H9 (cell line): ENCODE results near the gene TRAPPC4. TPM values are rescaled to one million over a fixed set of nuclear protein-coding genes. Genes with fewer than 3 reads are reported as not detected.

Source experiments
- DNase-seq: peaks from one replicate; pipeline ENCODE4 v3.0.0-alpha.2; 2017
- H2AFZ ChIP-seq: one replicate; pipeline ENCODE4 v1.6.1; 2013; ENCODE audit warnings: mild to moderate bottlenecking, low read length, control low read depth, moderate library complexity
- H2AK5ac ChIP-seq: 2 replicates; pipeline ENCODE4 v1.6.1; 2013; ENCODE audit warnings: low read length, control low read depth, mixed read lengths; ENCODE audit not compliant: insufficient read length
- H2BK120ac ChIP-seq: one replicate; pipeline ENCODE4 v1.6.1; 2013; ENCODE audit warnings: low read depth, mild to moderate bottlenecking, low read length, control low read depth, inconsistent platforms; ENCODE audit not compliant: poor library complexity, severe bottlenecking
- H2BK12ac ChIP-seq: 2 replicates; pipeline ENCODE4 v1.6.1; 2013; ENCODE audit warnings: low read length, control low read depth, mixed read lengths, low read depth; ENCODE audit not compliant: insufficient read length
- H2BK15ac ChIP-seq: 2 replicates; pipeline ENCODE4 v1.6.1; 2013; ENCODE audit warnings: low read depth, low read length, control low read depth
- H2BK20ac ChIP-seq: one replicate; pipeline ENCODE4 v1.6.1; 2013; ENCODE audit warnings: low read depth, mild to moderate bottlenecking, low read length, control low read depth, inconsistent platforms; ENCODE audit not compliant: poor library complexity, severe bottlenecking
- H2BK5ac ChIP-seq: 2 replicates; pipeline ENCODE4 v1.6.1; 2013; ENCODE audit warnings: low read length, control low read depth, mixed read lengths; ENCODE audit not compliant: insufficient read length
- H3K14ac ChIP-seq: 2 replicates; pipeline ENCODE4 v1.6.1; 2013; ENCODE audit warnings: low read length, control low read depth; ENCODE audit not compliant: insufficient read depth
- H3K18ac ChIP-seq: 2 replicates; pipeline ENCODE4 v1.6.1; 2013; ENCODE audit warnings: low read depth, mild to moderate bottlenecking, mixed read lengths, low read length, control low read depth; ENCODE audit not compliant: insufficient read length
- H3K23ac ChIP-seq: 2 replicates; pipeline ENCODE4 v1.6.1; 2013; ENCODE audit warnings: low read length, control low read depth, mixed read lengths, low read depth; ENCODE audit not compliant: insufficient read length
- H3K23me2 ChIP-seq: 2 replicates; pipeline ENCODE4 v1.6.1; 2013; ENCODE audit warnings: low read depth, mild to moderate bottlenecking, mixed read lengths, low read length, control low read depth; ENCODE audit not compliant: insufficient read length, poor library complexity, severe bottlenecking
- H3K27ac ChIP-seq: 2 replicates; pipeline ENCODE4 v1.5.1; 2013; ENCODE audit warnings: low read length, control low read depth, mixed read lengths, low read depth; ENCODE audit not compliant: insufficient read length
- H3K27me3 ChIP-seq: 2 replicates; pipeline ENCODE4 v1.6.1; 2013; ENCODE audit warnings: low read length, control low read depth, inconsistent platforms; ENCODE audit not compliant: insufficient read depth
- H3K4ac ChIP-seq: 2 replicates; pipeline ENCODE4 v1.6.1; 2013; ENCODE audit warnings: low read depth, mild to moderate bottlenecking, control low read depth, inconsistent platforms, low read length, moderate library complexity
- H3K4me1 ChIP-seq: 2 replicates; pipeline ENCODE4 v1.6.1; 2013; ENCODE audit warnings: low read length, control low read depth, inconsistent platforms; ENCODE audit not compliant: insufficient read depth
- H3K4me2 ChIP-seq: 2 replicates; pipeline ENCODE4 v1.6.1; 2013; ENCODE audit warnings: low read length, control low read depth, mixed read lengths; ENCODE audit not compliant: insufficient read length, insufficient read depth
- H3K56ac ChIP-seq: 2 replicates; pipeline ENCODE4 v1.6.1; 2013; ENCODE audit warnings: low read depth, mild to moderate bottlenecking, mixed read lengths, low read length, control low read depth; ENCODE audit not compliant: insufficient read length
- H3K79me1 ChIP-seq: 2 replicates; pipeline ENCODE4 v1.6.1; 2013; ENCODE audit warnings: low read depth, mild to moderate bottlenecking, moderate library complexity, low read length, control low read depth, inconsistent platforms; ENCODE audit not compliant: insufficient read depth, poor library complexity, severe bottlenecking
- H3K79me2 ChIP-seq: 2 replicates; pipeline ENCODE4 v1.6.1; 2013; ENCODE audit warnings: low read length, control low read depth, inconsistent platforms; ENCODE audit not compliant: insufficient read depth
- H3K9ac ChIP-seq: 2 replicates; pipeline ENCODE4 v1.6.1; 2013; ENCODE audit warnings: low read length, control low read depth, mixed read lengths; ENCODE audit not compliant: insufficient read length; ENCODE audit errors: extremely low read depth
- H3K9me3 ChIP-seq: one replicate; pipeline ENCODE4 v1.6.1; 2013; ENCODE audit warnings: low read depth, low read length, inconsistent platforms; ENCODE audit not compliant: control insufficient read depth
- H3T11ph ChIP-seq: one replicate; pipeline ENCODE4 v1.6.1; 2013; ENCODE audit warnings: mild to moderate bottlenecking, low read length, control low read depth, inconsistent platforms
- H4K20me1 ChIP-seq: one replicate; pipeline ENCODE4 v1.6.1; 2013; ENCODE audit not compliant: control insufficient read depth, insufficient read length, insufficient read depth
- H4K5ac ChIP-seq: 2 replicates; pipeline ENCODE4 v1.6.1; 2013; ENCODE audit warnings: low read depth, mild to moderate bottlenecking, mixed read lengths, low read length, control low read depth; ENCODE audit not compliant: insufficient read length
- H4K8ac ChIP-seq: replicated peaks from 2 replicates; pipeline ENCODE4 v1.6.1; 2013; ENCODE audit warnings: low read length, control low read depth, mixed read lengths, low read depth; ENCODE audit not compliant: insufficient read length
- H4K91ac ChIP-seq: 2 replicates; pipeline ENCODE4 v1.6.1; 2013; ENCODE audit warnings: low read depth, mild to moderate bottlenecking, moderate library complexity, mixed read lengths, low read length, control low read depth; ENCODE audit not compliant: insufficient read length
- H3K27ac Mint-ChIP-seq, 3 experiments: 2 replicates in 2 of 3; 3 replicates in 1 of 3; pipeline ENCODE4 v1.8.0; 2020 to 2021; ENCODE audit warnings: mixed read lengths in 3 of 3, mild to moderate bottlenecking in 1 of 3, moderate library complexity in 1 of 3
- H3K27me3 Mint-ChIP-seq: 2 replicates; pipeline ENCODE4 v1.8.0; 2021; ENCODE audit warnings: low read depth, mild to moderate bottlenecking, moderate library complexity, mixed read lengths
- H3K36me3 Mint-ChIP-seq, 3 experiments: 2 replicates in 2 of 3; 3 replicates in 1 of 3; pipeline ENCODE4 v1.8.0; 2020 to 2021; ENCODE audit warnings: low read depth in 3 of 3, mixed read lengths in 3 of 3; ENCODE audit not compliant: insufficient read depth in 1 of 3
- H3K4me1 Mint-ChIP-seq, 2 experiments: 2 replicates each; pipeline ENCODE4 v1.8.0; 2020; ENCODE audit warnings: mixed read lengths in 2 of 2
- H3K4me3 Mint-ChIP-seq, 2 experiments: 2 replicates in 1 of 2; 3 replicates in 1 of 2; pipeline ENCODE4 v1.8.0; 2020 to 2021; ENCODE audit warnings: mild to moderate bottlenecking in 2 of 2, mixed read lengths in 2 of 2, moderate library complexity in 1 of 2
- H3K9me3 Mint-ChIP-seq, 2 experiments: 2 replicates in 1 of 2; 3 replicates in 1 of 2; pipeline ENCODE4 v1.8.0; 2020; ENCODE audit warnings: mild to moderate bottlenecking in 2 of 2, mixed read lengths in 2 of 2, moderate library complexity in 1 of 2
- WGBS: extraction: QIAGEN DNeasy Blood & Tissue Kit; methylation state at CpG from one replicate; pipeline ENCODE4 v1.1.7; 2013; ENCODE audit warnings: missing lambda C conversion rate, low lambda C conversion rate, mixed read lengths; ENCODE audit not compliant: insufficient read length; ENCODE audit errors: extremely low coverage; 5-methylcytosine and 5-hydroxymethylcytosine counted together
- total RNA-seq: library from RNA; stranded (reverse); gene quantifications from 2 replicates; pipeline ENCODE4 v1.2.1, GENCODE V29; 2021
- TF ChIP-seq, protein P1 (sequence below): fragments of 200-600 bp; sonication (generic); conservative IDR thresholded peaks from 3 replicates; pipeline ENCODE4 v1.8.0; 2021; ENCODE audit warnings: antibody characterized with exemption, mild to moderate bottlenecking

Gene TRAPPC4
- total RNA-seq, 1 experiment from 2014 or later: 82.8 TPM

DNA sequence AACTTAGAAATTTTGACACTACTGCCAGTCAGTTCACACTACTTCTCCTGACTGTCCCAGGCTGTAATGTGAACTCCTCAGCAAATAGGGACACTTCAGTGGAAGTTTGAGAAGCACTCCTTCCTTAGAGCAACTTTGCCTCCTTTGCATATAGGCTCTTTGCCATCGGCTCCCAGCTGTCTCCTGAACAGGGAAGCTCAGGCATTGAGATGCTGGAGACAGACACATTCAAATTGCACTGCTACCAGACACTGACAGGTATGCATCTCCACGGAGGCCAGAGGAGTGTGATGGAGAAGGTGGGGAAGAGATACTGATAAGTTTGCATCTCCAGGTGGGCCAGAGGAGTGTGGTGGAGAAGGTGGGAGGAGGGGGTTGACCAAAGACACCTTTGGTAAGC is 1.4 kb downstream of the TRAPPC4 start:
- Histone ChIP-seq H4K20me1 (no peaks in the 10 kb centered on the region), H3K14ac (no peak overlapping the region), H3K23me2 (peaks cover 10% of the 10 kb centered on the region), H3K9me3 (no peaks in the 10 kb centered on the region), H3K27me3 (no peaks in the 10 kb centered on the region), H4K5ac (no peak overlapping the region), H3K56ac (no peak overlapping the region), H2AFZ (no peak overlapping the region), H3K79me1 (peaks cover 2% of the 10 kb centered on the region), H3K23ac (no peak overlapping the region), H3K4ac (no peak overlapping the region), H2BK5ac (no peak overlapping the region), H3K4me2 (peak overlapping the region; percentile 25), H3K9ac (no peak overlapping the region), H2BK20ac (no peak overlapping the region), H4K91ac (no peak overlapping the region), H3K79me2 (peaks cover 15% of the 10 kb centered on the region; the same call in 1 of the 2 replicates), H4K8ac (no peak overlapping the region), H3K4me1 (no peaks in the 10 kb centered on the region), H3T11ph (no peak overlapping the region), H2BK12ac (no peak overlapping the region), H3K27ac (no peak overlapping the region), H3K18ac (no peak overlapping the region), H2BK15ac (no peak overlapping the region), H2AK5ac (no peak overlapping the region), H2BK120ac (no peak overlapping the region)
- Mint-ChIP-seq H3K9me3 (no peaks in the 10 kb centered on the region), H3K36me3 (peaks cover 49 to 77% (median 77%) of the 10 kb centered on the region in 3 experiments), H3K27me3 (no peaks in the 10 kb centered on the region; the same call in 1 of the 2 replicates), H3K4me1 (peaks cover 12 to 25% of the 10 kb centered on the region in 2 experiments), H3K4me3 (peak overlapping the region; percentile 97 to 99), H3K27ac (peak overlapping the region in 2 of 3 experiments; percentile 35 to 36; a peak in 3 of 7 replicates)
- no peak for DNase-seq
- no CpG with 5 or more reads among the region's 2 CpGs for WGBS
- TF ChIP-seq, protein P1, sequence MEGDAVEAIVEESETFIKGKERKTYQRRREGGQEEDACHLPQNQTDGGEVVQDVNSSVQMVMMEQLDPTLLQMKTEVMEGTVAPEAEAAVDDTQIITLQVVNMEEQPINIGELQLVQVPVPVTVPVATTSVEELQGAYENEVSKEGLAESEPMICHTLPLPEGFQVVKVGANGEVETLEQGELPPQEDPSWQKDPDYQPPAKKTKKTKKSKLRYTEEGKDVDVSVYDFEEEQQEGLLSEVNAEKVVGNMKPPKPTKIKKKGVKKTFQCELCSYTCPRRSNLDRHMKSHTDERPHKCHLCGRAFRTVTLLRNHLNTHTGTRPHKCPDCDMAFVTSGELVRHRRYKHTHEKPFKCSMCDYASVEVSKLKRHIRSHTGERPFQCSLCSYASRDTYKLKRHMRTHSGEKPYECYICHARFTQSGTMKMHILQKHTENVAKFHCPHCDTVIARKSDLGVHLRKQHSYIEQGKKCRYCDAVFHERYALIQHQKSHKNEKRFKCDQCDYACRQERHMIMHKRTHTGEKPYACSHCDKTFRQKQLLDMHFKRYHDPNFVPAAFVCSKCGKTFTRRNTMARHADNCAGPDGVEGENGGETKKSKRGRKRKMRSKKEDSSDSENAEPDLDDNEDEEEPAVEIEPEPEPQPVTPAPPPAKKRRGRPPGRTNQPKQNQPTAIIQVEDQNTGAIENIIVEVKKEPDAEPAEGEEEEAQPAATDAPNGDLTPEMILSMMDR: no peak
